ENCODE measurements around the gene IL1A. TPM values are rescaled to one million over a fixed set of nuclear protein-coding genes. Genes with fewer than 3 reads are reported as not detected.

The IL1A gene
- polyA plus RNA-seq, 12 donors: 0.08 to 0.28 (median 0.18) TPM; not detected in 9

DNA sequence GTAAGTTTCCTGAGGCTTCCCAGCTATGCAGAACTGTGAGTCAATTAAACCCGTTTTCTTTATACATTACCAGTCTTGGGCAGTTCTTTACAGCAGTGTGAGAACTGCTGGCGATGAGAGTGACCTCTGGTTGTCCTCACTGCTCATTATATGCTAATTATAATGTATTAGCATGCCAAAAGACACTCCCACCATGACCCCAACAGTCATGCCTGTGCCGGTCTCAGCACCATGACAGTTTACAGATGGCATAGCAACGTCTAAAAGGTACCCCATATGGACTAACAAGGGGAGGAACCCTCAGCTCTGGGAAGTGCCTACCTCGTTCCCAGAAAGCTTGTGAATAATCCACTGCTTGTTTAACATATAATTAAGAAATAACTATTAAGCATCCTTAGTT is 8.1 kb upstream of the IL1A start:
- no peak for DNase-seq

GRCh38 chr2:112791693-112792230 is 7.5 kb upstream of the IL1A start:
- no peak for DNase-seq

DNA sequence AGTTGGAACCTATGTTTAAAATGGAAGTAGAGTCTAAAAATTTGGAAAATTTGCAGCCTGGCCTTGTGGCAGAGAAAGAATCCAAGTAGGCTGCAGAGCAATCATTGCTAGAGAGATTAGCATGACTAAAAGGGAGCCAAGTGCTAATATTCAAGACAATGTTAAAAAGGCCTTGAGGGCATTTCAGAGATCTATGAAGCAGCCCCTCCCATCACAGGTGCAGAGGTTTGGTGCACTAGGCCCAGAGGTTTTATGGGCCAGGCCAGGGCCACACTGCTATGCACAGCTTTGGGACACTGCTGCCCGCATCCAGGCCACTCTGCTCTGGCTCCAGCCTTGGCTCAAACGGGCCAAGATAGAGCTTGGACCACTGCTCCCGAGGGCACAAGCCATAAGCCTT is 6.7 kb upstream of the IL1A start:
- no peak for DNase-seq

- DNase-seq: no peak
Measured at GRCh38 chr2:112790305-112790704, 6.0 kb upstream of the IL1A start.

DNA sequence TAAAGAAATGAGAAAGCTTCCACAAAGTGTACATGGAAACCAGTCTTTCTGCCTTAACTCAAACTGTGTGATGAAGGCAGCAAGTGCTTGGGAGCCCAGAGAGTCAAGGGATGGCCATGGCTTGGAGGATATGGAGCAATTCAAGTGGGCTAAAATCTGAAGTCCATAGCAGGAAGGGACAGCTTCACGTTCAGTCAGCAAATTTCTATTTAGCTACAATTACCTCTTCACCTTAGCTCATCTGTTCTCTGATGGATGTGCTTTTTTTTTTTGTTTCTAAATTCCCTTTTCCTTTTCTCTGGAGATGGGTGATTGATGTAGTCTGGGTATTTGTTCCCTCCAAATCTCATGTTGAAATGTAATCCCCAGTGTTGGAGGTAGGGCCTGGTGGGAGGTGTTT is 4.9 kb upstream of the IL1A start:
- no peak for DNase-seq

DNA sequence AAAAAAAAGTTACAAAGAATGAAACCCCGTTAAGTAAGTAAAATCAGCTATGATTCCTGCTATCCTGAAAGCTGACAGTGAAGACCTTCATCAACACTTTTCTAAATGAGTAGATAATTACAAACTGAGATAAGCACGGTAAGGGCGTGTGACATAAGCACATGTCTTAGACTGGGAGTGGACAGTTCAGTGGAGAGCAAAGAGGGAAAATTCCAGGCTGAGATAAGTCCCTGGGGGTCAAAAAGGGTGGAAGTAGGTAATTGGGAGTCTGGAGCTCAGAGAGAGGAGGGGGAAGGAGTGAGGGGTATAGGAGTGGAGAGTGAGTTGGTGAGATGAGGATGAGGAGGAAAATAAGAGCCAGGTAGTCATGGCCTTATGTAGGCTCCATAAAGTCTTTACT is 4.4 kb upstream of the IL1A start:
- DNase-seq: no peak

- no peak for DNase-seq
Measured at GRCh38 chr2:112787729-112788393, 3.6 kb upstream of the IL1A start.

DNA sequence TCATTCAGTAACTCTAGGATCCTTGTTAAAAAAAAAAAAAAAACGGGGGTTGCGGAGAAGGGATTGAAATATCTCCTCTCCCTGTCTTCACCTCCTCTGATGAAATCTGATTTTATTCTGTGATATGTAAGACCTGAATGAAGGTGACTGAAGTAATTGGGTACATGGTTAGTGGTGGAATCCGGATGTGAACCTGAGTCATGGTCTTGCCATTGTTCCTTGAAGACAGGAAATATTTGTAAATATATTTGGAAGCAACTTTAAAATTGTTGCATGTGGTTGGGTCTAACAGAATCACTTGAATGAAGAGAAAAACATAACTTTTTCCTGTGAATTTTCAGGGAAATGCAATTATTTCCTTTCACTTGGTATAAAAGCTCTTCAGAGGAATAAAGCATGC is 3.0 kb upstream of the IL1A start:
- DNase-seq: no peak

- no peak for DNase-seq
Measured at GRCh38 chr2:112783187-112783714, 1.0 kb downstream of the IL1A start.

DNA sequence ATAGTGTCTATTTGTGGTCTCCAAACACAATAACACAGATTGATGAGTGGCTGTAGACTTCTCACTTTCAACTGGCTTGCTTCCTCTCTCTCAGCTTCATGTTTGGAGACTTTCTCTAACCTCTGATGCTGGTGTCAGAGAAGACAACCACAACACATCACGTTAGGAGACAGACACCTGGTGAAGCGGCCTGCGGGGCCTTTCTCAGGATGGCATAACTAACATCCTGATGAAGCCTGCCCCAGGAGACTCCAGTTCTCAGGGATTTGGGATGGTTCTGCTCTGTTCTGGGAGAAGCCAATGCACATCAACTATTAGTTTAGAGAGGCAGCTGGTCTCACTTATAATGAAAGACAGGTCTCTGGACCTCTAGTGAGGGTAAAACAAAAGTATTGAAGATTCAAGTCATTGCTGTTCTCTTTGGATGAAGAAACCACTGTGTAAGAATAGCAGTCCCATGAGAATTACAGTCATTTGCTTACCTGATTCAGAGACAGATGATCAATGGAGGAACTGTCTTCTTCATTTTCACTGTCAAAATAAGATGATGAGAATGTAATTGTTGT is 2.0 kb downstream of the IL1A start:
- DNase-seq: no peak

DNA sequence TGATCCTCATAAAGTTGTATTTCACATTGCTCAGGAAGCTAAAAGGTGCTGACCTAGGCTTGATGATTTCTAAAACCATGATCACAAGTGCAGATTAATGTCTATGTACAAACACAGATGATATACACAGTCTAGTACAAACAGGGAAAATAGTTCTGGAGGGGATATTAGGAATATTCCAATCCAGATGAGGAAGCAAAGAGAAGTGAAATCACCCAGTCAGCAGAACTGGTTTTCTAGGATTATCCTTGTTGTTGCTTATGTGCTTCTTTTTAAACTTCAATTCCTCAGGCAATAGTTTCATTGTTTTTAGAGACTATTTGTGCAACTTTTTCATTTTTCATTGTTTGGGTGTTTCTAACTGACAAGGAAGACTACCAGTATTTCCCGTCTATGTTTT is 4.7 kb downstream of the IL1A start:
- no peak for DNase-seq

GRCh38 chr2:112777036-112777435 is 7.3 kb downstream of the IL1A start:
- no peak for DNase-seq

DNA sequence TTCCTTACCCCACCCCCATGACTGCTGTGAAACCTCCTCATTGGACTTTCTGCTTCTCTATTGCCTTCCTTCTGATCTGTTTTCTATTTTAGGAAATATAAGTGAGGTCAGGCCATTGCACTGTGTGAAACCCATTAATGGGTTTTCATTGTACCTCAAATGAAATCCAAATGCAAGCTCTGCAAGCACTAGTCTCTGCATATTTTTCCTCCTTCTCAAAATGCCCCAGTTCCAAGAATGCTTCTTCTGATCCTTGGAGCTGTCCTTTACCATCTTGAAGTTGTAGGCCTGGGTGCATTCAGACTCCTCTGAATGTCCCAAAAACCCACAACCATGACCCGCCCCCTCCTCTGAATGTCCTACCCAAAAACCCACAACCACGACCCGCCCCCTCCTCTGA is 8.2 kb downstream of the IL1A start:
- no peak for DNase-seq

GRCh38 chr2:112774536-112775285 is 9.6 kb downstream of the IL1A start:
- no peak for DNase-seq

- no peak for DNase-seq
Measured at GRCh38 chr2:112773556-112773955, 10.7 kb downstream of the IL1A start.

- DNase-seq: no peak
Measured at GRCh38 chr2:112772911-112773475, 11.3 kb downstream of the IL1A start.

GRCh38 chr2:112772322-112772721 is 12.0 kb downstream of the IL1A start:
- DNase-seq: no peak

- DNase-seq: no peak
Measured at GRCh38 chr2:112768432-112768831, 15.9 kb downstream of the IL1A start.

DNA sequence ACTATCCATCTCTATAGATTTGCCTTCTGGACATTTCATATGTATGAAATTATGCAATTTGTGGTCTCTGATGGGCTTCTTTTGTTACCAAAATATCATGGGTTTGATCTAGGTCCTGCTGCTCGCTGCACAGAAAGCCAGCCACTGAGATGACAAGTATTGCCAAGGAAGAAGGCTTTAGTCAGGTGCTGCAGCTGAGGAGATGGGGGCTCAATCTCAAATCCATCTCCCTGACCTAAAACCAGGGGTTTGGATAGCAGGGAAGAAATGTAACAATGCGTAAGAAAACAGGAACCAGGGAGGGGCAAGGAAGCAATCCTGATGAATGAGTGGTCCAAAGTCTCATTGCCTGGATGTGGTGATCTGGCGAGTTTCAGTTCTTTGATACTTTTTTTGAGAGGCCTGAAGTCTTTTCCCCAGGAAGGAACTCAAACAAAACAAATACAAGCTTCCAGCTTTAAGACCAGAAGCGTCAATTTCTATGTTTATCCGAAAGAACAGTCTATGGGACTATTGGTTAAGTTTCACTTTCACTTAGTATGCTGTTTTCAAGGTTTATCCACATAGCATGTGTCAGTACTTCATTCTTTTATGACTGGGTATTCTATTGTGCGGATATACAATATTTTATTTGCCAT is 16.5 kb downstream of the IL1A start:
- DNase-seq: no peak

DNA sequence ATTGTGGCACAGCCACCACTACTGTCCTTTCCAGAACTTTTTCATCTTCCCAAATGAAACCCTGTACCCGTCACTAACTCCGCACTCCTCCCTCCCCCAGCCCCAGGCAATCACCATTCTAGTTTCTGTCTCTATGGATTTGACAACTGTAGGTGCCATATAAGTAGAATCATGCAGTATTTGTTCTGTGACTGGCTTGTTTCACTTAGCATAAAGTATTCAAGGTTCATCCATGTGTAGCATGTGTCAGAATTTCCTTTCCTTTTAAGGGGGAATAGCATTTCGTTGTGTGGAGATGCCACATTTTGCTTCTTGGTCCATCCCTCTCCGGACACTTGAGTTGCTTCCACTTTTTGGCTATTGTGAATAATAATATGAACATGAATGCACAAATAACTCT is 19.0 kb downstream of the IL1A start:
- no peak for DNase-seq

GRCh38 chr2:112764071-112765044 is 19.9 kb downstream of the IL1A start, which contains the start of gene CKAP2L:
Gene CKAP2L (minus strand): TSS chr2:112764609. CDS start chr2:112764598, 11 bp downstream.
- DNase-seq: peak; percentile 97
